HCT116 (cell line): ENCODE results near the gene DMD.

Experiments
- ATF3 ChIP-seq: IDR thresholded peaks from 2 replicates; pipeline ENCODE4 v1.6.1; 2012
- CEBPB ChIP-seq: IDR thresholded peaks from 2 replicates; pipeline ENCODE4 v1.6.1; 2012; ENCODE audit warnings: low read depth
- CTCF ChIP-seq, 3 experiments: fragments of 200-600 bp in 1 of 3; sonication (generic) in 1 of 3; IDR thresholded peaks in 2 of 3; conservative IDR thresholded peaks in 1 of 3; 2 replicates each; pipeline ENCODE4 v1.5.1; 2012 to 2017; ENCODE audit warnings: low read depth in 2 of 3, low read length in 2 of 3, antibody characterized with exemption in 1 of 3, borderline replicate concordance in 1 of 3, control low read depth in 1 of 3, mild to moderate bottlenecking in 1 of 3, mixed read lengths in 1 of 3, mixed run types in 1 of 3, moderate library complexity in 1 of 3; ENCODE audit not compliant: insufficient read depth in 1 of 3
- ELF1 ChIP-seq: IDR thresholded peaks from 2 replicates; pipeline ENCODE4 v1.6.1; 2012; ENCODE audit warnings: low read depth, borderline replicate concordance
- EZH2 ChIP-seq: fragments of 200-600 bp; sonication (generic); IDR thresholded peaks from 2 replicates; pipeline ENCODE4 v1.6.1; 2017; ENCODE audit warnings: antibody characterized with exemption, mixed run types
- EZH2phosphoT487 ChIP-seq: fragments of 200-600 bp; IDR thresholded peaks from 2 replicates; pipeline ENCODE4 v1.6.1; 2018; ENCODE audit warnings: antibody characterized with exemption, borderline replicate concordance
- FOSL1 ChIP-seq: IDR thresholded peaks from 2 replicates; pipeline ENCODE4 v1.6.1; 2012; ENCODE audit warnings: low read depth
- MAX ChIP-seq: IDR thresholded peaks from 2 replicates; pipeline ENCODE4 v1.6.1; 2012
- POLR2A ChIP-seq: IDR thresholded peaks from 2 replicates; pipeline ENCODE4 v1.7.0; 2011; ENCODE audit warnings: borderline replicate concordance; ENCODE audit not compliant: insufficient read depth, insufficient read length; ENCODE audit errors: extremely low read depth
- POLR2AphosphoS5 ChIP-seq: IDR thresholded peaks from 2 replicates; pipeline ENCODE4 v1.6.1; 2011; ENCODE audit warnings: mild to moderate bottlenecking, low read depth, low read length, moderate library complexity
- RAD21 ChIP-seq: IDR thresholded peaks from 2 replicates; pipeline ENCODE4 v1.6.1; 2012; ENCODE audit warnings: low read depth, mild to moderate bottlenecking
- REST ChIP-seq: IDR thresholded peaks from 2 replicates; pipeline ENCODE4 v1.6.1; 2012; ENCODE audit warnings: low read depth
- SP1 ChIP-seq: IDR thresholded peaks from 2 replicates; pipeline ENCODE4 v1.6.1; 2012; ENCODE audit warnings: low read depth
- SRF ChIP-seq: IDR thresholded peaks from 2 replicates; pipeline ENCODE4 v1.6.1; 2012; ENCODE audit warnings: low read depth

GRCh38 chrX:31796624-31797023 is 1414.7 kb downstream of the DMD start:
- no peak for TF ChIP-seq EZH2
- no peak for TF ChIP-seq SRF
- TF ChIP-seq CTCF (IDR thresholded peaks at IDR 0.05 in 2 of 3, conservative IDR thresholded peaks at IDR 0.05 in 1 of 3; ENCODE audit: borderline replicate concordance in 1 of 3, insufficient read depth in 1 of 3, low read depth in 2 of 3, low read length in 2 of 3), result no peak
- no peak for TF ChIP-seq MAX
- TF ChIP-seq ELF1, result no peak
- TF ChIP-seq RAD21, result no peak
- TF ChIP-seq ATF3, result no peak
- no peak for TF ChIP-seq POLR2AphosphoS5
- no peak for TF ChIP-seq REST
- TF ChIP-seq POLR2A, result no peak
- no peak for TF ChIP-seq SP1
- TF ChIP-seq EZH2phosphoT487, result no peak
- no peak for TF ChIP-seq FOSL1
- TF ChIP-seq CEBPB, result no peak
